GM19397 (cell line): ENCODE results near the gene KRTAP21-3.

ENCODE experiments used
- ATAC-seq: cut with Tn5 transposase; IDR thresholded peaks from one replicate; pipeline ENCODE4 v1.9.1; 2021; ENCODE audit warnings: mild to moderate bottlenecking, moderate library complexity; ENCODE audit not compliant: unreplicated experiment

The KRTAP21-3 gene

GRCh38 chr21:30668776-30669175 lies 49.8 kb downstream of the KRTAP21-3 start:
- ATAC-seq: no peak
